Spleen (tissue), 7 donors: Measurements from ENCODE around the gene DUSP3.

Source experiments
- CTCF ChIP-seq, 11 experiments: fragments of 200-600 bp in 7 of 11; fragments of 450-650 bp in 4 of 11; sonication (generic) in 4 of 11; IDR thresholded peaks in 8 of 11; conservative IDR thresholded peaks in 3 of 11; 1 replicate in 7 of 11; 2 replicates in 4 of 11; pipeline versions ENCODE4 v1.4.0 to v1.8.0; 2016 to 2021; ENCODE audit warnings: antibody characterized with exemption in 11 of 11, inconsistent platforms in 4 of 11, mild to moderate bottlenecking in 1 of 11
- POLR2A ChIP-seq, 3 donors: fragments of 450-650 bp; IDR thresholded peaks; one replicate each; pipeline ENCODE4 v1.5.1; 2017; ENCODE audit warnings: antibody characterized with exemption in 3 of 3, mild to moderate bottlenecking in 1 of 3
- POLR2AphosphoS5 ChIP-seq, 3 donors: sonication (generic); formaldehyde crosslinking; IDR thresholded peaks; one replicate each; pipeline ENCODE4 v1.5.1; 2017; ENCODE audit warnings: antibody characterized with exemption in 3 of 3
- donor health status: DM: no; HTN: no; CAD: no; lungs with moderate emphysema.
- donor health status: DM: no; HTN: no; CAD: no.
- donor health status: DM: no; HTN: no; CAD: no.

GRCh38 chr17:43810823-43811222 is 32.0 kb upstream of the DUSP3 start:
- no peak for TF ChIP-seq CTCF (IDR thresholded peaks at IDR 0.05 in 8 of 11, conservative IDR thresholded peaks at IDR 0.05 in 3 of 11)
- TF ChIP-seq POLR2A (IDR thresholded peaks at IDR 0.05), result no peak
- TF ChIP-seq POLR2AphosphoS5 (IDR thresholded peaks at IDR 0.05), result no peak
